Fibroblast of lung (primary cell): ENCODE results near the gene GNG3.

Experiments used
- EZH2 ChIP-seq: IDR thresholded peaks from 2 replicates; pipeline ENCODE4 v1.5.1; 2012; ENCODE audit warnings: low read length, control low read depth, mild to moderate bottlenecking; ENCODE audit errors: missing control alignments
- TF ChIP-seq, protein P1 (sequence below), 2 donors: IDR thresholded peaks in 1 of 2; conservative IDR thresholded peaks in 1 of 2; 1 replicate in 1 of 2; 2 replicates in 1 of 2; pipeline ENCODE4 v1.5.1; 2011 to 2012; ENCODE audit warnings: low read length in 2 of 2, control low read depth in 1 of 2, inconsistent platforms in 1 of 2, low read depth in 1 of 2, mild to moderate bottlenecking in 1 of 2

DNA sequence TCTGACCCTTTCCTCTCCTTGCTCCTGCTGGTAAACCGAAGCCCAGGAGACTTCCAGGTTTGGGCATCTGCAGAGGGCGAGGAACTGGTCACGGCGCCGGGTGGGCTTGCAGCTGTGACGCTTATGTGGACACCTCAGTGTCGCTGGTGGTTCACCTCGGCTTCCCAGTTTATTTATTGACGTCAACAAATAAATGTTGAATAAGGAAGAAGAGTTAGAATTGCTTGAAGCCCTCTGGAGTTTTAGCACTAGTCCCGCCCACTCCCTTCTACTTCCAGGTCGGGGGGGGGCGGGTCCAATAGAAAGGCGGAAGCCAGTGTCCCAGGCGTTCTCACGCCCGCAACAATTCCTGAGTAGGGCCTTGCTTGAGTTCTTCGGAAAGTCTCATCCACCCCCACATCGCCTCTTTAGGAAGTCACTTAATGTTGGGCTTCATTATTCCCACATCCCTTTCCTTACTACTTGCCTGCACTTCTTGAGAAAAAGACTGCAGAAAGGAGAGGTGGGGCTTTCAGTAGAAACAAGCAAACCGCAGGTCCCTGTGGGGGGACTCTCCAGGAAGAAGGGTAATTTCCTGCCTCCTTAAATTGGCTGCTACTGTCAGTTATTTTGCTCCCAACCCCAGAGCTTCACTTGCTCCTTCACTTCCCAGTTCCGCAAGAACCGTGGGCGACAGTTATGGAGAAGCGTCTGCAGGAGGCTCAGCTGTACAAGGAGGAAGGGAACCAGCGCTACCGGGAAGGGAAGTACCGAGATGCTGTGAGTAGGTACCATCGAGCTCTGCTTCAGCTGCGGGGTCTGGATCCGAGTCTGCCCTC lies 20.9 kb downstream of the GNG3 start, which contains the start of gene TTC9C:
- TF ChIP-seq, protein P1, sequence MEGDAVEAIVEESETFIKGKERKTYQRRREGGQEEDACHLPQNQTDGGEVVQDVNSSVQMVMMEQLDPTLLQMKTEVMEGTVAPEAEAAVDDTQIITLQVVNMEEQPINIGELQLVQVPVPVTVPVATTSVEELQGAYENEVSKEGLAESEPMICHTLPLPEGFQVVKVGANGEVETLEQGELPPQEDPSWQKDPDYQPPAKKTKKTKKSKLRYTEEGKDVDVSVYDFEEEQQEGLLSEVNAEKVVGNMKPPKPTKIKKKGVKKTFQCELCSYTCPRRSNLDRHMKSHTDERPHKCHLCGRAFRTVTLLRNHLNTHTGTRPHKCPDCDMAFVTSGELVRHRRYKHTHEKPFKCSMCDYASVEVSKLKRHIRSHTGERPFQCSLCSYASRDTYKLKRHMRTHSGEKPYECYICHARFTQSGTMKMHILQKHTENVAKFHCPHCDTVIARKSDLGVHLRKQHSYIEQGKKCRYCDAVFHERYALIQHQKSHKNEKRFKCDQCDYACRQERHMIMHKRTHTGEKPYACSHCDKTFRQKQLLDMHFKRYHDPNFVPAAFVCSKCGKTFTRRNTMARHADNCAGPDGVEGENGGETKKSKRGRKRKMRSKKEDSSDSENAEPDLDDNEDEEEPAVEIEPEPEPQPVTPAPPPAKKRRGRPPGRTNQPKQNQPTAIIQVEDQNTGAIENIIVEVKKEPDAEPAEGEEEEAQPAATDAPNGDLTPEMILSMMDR (conservative IDR thresholded peaks at IDR 0.05 in 1 of 2, IDR thresholded peaks at IDR 0.05 in 1 of 2; ENCODE audit: low read depth in 1 of 2, low read length in 2 of 2): no peak
- TF ChIP-seq EZH2: no peak
